ENCODE measurements around the gene TMEM53. TPM values are rescaled to one million over a fixed set of nuclear protein-coding genes. Genes with fewer than 3 reads are reported as not detected.

The TMEM53 gene
- total RNA-seq, 1 experiment from 2014 or later = 22.9 TPM

- Histone ChIP-seq H3K4me1 (ENCODE audit: control insufficient read depth, insufficient read depth, low read length) (no peaks in the 10 kb centered on the region), H3K9me3 (ENCODE audit: control insufficient read depth, insufficient read depth, low read depth, low read length) (no peaks in the 10 kb centered on the region), H3K27me3 (ENCODE audit: control insufficient read depth, insufficient read depth, low read length) (no peaks in the 10 kb centered on the region), H3K36me3 (ENCODE audit: control insufficient read depth, insufficient read depth, low read length) (no peaks in the 10 kb centered on the region), H3K4me3 (ENCODE audit: low read depth in 2 of 2, low read length in 2 of 2) (no peak overlapping the region), H3K27ac (ENCODE audit: low read length) (no peak overlapping the region)
- ChIA-PET POLR2A (no interaction called here), CTCF (no interaction called here)
- DNase-seq (ENCODE audit: low read depth, low spot score) (no peak), ATAC-seq (no peak)
- intact Hi-C loops (cut with micrococcal nuclease; ENCODE audit: unreplicated experiment) (no loop called here), in situ Hi-C loops (cut with HindIII; ENCODE audit: low pct_unique_long_range_greater_than_20kb, low sequenced_read_pairs) (no loop called here)
- TF ChIP-seq POLR2AphosphoS5 (IDR thresholded peaks at IDR 0.05; ENCODE audit: low read depth, low read length) = no peak
- TF ChIP-seq CTCF (IDR thresholded peaks at IDR 0.05) = no peak
- TF ChIP-seq, protein P1, sequence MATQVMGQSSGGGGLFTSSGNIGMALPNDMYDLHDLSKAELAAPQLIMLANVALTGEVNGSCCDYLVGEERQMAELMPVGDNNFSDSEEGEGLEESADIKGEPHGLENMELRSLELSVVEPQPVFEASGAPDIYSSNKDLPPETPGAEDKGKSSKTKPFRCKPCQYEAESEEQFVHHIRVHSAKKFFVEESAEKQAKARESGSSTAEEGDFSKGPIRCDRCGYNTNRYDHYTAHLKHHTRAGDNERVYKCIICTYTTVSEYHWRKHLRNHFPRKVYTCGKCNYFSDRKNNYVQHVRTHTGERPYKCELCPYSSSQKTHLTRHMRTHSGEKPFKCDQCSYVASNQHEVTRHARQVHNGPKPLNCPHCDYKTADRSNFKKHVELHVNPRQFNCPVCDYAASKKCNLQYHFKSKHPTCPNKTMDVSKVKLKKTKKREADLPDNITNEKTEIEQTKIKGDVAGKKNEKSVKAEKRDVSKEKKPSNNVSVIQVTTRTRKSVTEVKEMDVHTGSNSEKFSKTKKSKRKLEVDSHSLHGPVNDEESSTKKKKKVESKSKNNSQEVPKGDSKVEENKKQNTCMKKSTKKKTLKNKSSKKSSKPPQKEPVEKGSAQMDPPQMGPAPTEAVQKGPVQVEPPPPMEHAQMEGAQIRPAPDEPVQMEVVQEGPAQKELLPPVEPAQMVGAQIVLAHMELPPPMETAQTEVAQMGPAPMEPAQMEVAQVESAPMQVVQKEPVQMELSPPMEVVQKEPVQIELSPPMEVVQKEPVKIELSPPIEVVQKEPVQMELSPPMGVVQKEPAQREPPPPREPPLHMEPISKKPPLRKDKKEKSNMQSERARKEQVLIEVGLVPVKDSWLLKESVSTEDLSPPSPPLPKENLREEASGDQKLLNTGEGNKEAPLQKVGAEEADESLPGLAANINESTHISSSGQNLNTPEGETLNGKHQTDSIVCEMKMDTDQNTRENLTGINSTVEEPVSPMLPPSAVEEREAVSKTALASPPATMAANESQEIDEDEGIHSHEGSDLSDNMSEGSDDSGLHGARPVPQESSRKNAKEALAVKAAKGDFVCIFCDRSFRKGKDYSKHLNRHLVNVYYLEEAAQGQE (IDR thresholded peaks at IDR 0.05; ENCODE audit: insufficient read depth in 1 of 2, low read depth in 2 of 2, low read length in 1 of 2) = no peak
- no peak for TF ChIP-seq TCF7L2 (IDR thresholded peaks at IDR 0.05; ENCODE audit: low read depth, low read length)
- no peak for TF ChIP-seq SIN3A (IDR thresholded peaks at IDR 0.05; ENCODE audit: borderline replicate concordance, insufficient read depth, low read depth, low read length)
- BruUV-seq (replicated peaks) = no TSS peak
These were observed 60.3 kb downstream of the TMEM53 start for GRCh38 chr1:44613941-44614340.

DNA sequence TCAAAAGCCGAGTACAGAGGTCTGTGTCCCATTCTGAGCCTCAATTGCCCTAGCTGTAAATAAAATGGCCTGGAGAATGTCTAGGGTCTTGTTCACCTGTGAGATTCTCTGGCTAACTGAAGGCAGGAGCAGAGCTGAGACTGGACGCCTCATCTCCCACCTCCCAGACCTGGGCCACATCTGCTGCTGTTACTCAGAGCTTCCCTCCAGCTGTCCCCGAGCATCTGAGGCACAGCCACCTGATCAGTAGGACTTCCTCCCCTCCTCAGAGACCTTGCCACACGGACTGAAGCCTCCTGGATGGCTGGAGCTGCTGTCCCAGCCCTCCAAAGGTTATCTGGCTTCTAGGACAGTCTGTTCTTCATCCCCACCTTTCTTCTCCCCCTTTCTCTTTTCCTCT lies 62.4 kb downstream of the TMEM53 start:
- ChIA-PET POLR2A (interaction anchor here (0.5 to 0.6 kb wide), 2 partner anchors 55 to 254 kb away, joined by 5 read pairs; no protein-coding TSS in a partner anchor), CTCF (interaction anchor here (0.5 kb wide), 1 partner anchor 618 kb away, joined by 5 read pairs; no protein-coding TSS in a partner anchor)
- TF ChIP-seq, protein P1 (IDR thresholded peaks at IDR 0.05; ENCODE audit: insufficient read depth in 1 of 2, low read depth in 2 of 2, low read length in 1 of 2) = no peak
- TF ChIP-seq CTCF (IDR thresholded peaks at IDR 0.05) (no peak), TCF7L2 (IDR thresholded peaks at IDR 0.05; ENCODE audit: low read depth, low read length) (no peak), SIN3A (IDR thresholded peaks at IDR 0.05; ENCODE audit: borderline replicate concordance, insufficient read depth, low read depth, low read length) (no peak), POLR2AphosphoS5 (IDR thresholded peaks at IDR 0.05; ENCODE audit: low read depth, low read length) (no peak)
- no peak overlapping the region for H3K27ac ChIP-seq (ENCODE audit: low read length)
- in situ Hi-C loops (cut with HindIII; ENCODE audit: low pct_unique_long_range_greater_than_20kb, low sequenced_read_pairs) = no loop called here
- no peaks in the 10 kb centered on the region for H3K36me3 ChIP-seq (ENCODE audit: control insufficient read depth, insufficient read depth, low read length)
- no peaks in the 10 kb centered on the region for H3K9me3 ChIP-seq (ENCODE audit: control insufficient read depth, insufficient read depth, low read depth, low read length)
- H3K27me3 ChIP-seq (ENCODE audit: control insufficient read depth, insufficient read depth, low read length) = no peaks in the 10 kb centered on the region
- no peak for ATAC-seq
- no peaks in the 10 kb centered on the region for H3K4me1 ChIP-seq (ENCODE audit: control insufficient read depth, insufficient read depth, low read length)
- no peak for DNase-seq (ENCODE audit: low read depth, low spot score)
- intact Hi-C loops (cut with micrococcal nuclease; ENCODE audit: unreplicated experiment) = no loop called here
- no peak overlapping the region for H3K4me3 ChIP-seq (ENCODE audit: low read depth in 2 of 2, low read length in 2 of 2)
- no TSS peak for BruUV-seq (replicated peaks)
